SJCRH30 (cell line): Measurements from ENCODE around the gene CPEB3. TPM values are rescaled to one million over a fixed set of nuclear protein-coding genes. Genes with fewer than 3 reads are reported as not detected.
A peak's percentile ranks its signal among the peaks of the same experiment; 100 is the strongest.
"Not testable (repeated sequence)": the region's sequence is repeated elsewhere in the genome, so short reads cannot be mapped to it uniquely, and the experiment has no call there.

Experiments
- DNase-seq, 2 experiments: peaks; one replicate each; pipeline ENCODE4 v3.0.0-alpha.2; 2015 to 2020
- H3K27ac ChIP-seq: fragments of 250-450 bp; sonication (Bioruptor Pico); 2 replicates; pipeline ENCODE4 v1.5.1; 2020; ENCODE audit warnings: mild to moderate bottlenecking, moderate library complexity
- H3K27me3 ChIP-seq: fragments of 250-450 bp; sonication (Bioruptor Pico); 2 replicates; pipeline ENCODE4 v1.5.1; 2020; ENCODE audit warnings: mild to moderate bottlenecking, moderate library complexity
- H3K36me3 ChIP-seq: fragments of 250-450 bp; sonication (Bioruptor Pico); 2 replicates; pipeline ENCODE4 v1.5.1; 2020; ENCODE audit warnings: mild to moderate bottlenecking, moderate library complexity
- H3K4me1 ChIP-seq: fragments of 250-450 bp; sonication (Bioruptor Pico); 2 replicates; pipeline ENCODE4 v1.5.1; 2020; ENCODE audit warnings: mild to moderate bottlenecking, moderate library complexity
- H3K4me3 ChIP-seq: fragments of 250-450 bp; sonication (Bioruptor Pico); 2 replicates; pipeline ENCODE4 v1.5.1; 2020; ENCODE audit warnings: mild to moderate bottlenecking, moderate library complexity
- H3K9me3 ChIP-seq: fragments of 250-450 bp; sonication (Bioruptor Pico); replicated peaks from 2 replicates; pipeline ENCODE4 v1.5.1; 2020; ENCODE audit warnings: mild to moderate bottlenecking, moderate library complexity
- total RNA-seq: library from RNA; depleted of rRNA; stranded (reverse); fragments of >200 nt; shearing (Covaris generic); gene quantifications from 2 replicates; pipeline ENCODE4 v1.2.3, GENCODE V29; 2014

CPEB3 gene
- total RNA-seq, 1 experiment from 2014 or later = 1.8 TPM

GRCh38 chr10:92122941-92123450 is 167.9 kb downstream of the CPEB3 start:
- H3K4me1 ChIP-seq = peaks cover 10% of the 10 kb centered on the region; the same call in 1 of the 2 replicates
- H3K9me3 ChIP-seq = no peaks in the 10 kb centered on the region

GRCh38 chr10:92121686-92122492 is 169.0 kb downstream of the CPEB3 start:
- H3K9me3 ChIP-seq = no peaks in the 10 kb centered on the region
- H3K4me1 ChIP-seq = peaks cover 10% of the 10 kb centered on the region; the same call in 1 of the 2 replicates
- H3K27me3 ChIP-seq = no peaks in the 10 kb centered on the region
- no peak overlapping the region for H3K27ac ChIP-seq
- no peaks in the 10 kb centered on the region for H3K36me3 ChIP-seq
- H3K4me3 ChIP-seq = no peak overlapping the region
- no peak for DNase-seq

More at GRCh38 chr10:92122941-92123450, 167.9 kb downstream of the CPEB3 start:
- H3K36me3 ChIP-seq = no peaks in the 10 kb centered on the region
- no peak overlapping the region for H3K27ac ChIP-seq
- no peak overlapping the region for H3K4me3 ChIP-seq
- DNase-seq = no peak
- no peaks in the 10 kb centered on the region for H3K27me3 ChIP-seq

DNA sequence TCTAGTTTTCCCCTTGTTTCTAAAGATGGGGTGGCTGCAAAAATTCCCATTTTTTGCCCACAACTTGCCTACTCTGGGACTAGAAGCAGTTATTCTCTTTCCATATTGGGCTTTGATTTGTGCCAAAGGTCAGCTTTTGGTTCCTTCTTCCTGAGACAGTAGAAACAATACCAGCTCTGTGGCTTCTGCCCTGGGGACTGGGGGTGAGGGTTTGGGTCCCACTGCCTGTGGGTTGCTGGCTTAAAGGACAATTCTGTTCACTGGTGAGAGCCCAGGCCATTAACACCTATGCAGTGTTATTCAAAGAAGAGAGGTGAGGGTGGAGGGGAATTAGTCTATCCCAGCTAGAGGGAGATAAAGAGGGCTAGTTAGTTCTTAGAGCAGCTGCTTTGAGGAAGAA is 171.5 kb downstream of the CPEB3 start:
- H3K27ac ChIP-seq = no peak overlapping the region
- H3K9me3 ChIP-seq = no peaks in the 10 kb centered on the region
- DNase-seq = no peak
- H3K4me3 ChIP-seq = no peak overlapping the region
- no peaks in the 10 kb centered on the region for H3K27me3 ChIP-seq
- peaks cover 4% of the 10 kb centered on the region; the same call in 1 of the 2 replicates for H3K4me1 ChIP-seq
- H3K36me3 ChIP-seq = no peaks in the 10 kb centered on the region

DNA sequence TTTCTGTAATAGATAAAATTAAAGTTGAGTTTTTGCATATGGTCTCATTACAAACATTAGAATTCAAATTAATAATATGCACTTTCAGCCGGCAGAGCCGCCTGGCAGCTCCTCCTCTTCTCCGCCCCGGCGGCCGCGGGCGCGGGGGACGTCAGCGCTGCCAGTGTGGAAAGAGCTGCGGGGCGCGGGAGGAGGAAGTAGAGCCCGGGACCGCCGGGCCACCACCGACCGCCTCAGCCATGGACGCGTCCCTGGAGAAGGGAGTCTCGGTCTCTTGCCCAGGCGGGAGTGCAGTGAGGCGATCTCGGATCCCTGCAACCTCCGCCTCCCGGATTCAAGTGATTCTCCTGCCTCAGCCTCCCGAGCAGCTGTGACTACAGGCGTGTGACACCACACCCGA is 176.0 kb downstream of the CPEB3 start:
- H3K9me3 ChIP-seq, DNase-seq, H3K36me3 ChIP-seq, H3K27me3 ChIP-seq, H3K27ac ChIP-seq, H3K4me3 ChIP-seq: not testable (repeated sequence)
- H3K4me1 ChIP-seq = peaks cover 23% of the 10 kb centered on the region

GRCh38 chr10:92113911-92114600 is 176.8 kb downstream of the CPEB3 start:
- Histone ChIP-seq H3K36me3 (no peaks in the 10 kb centered on the region), H3K4me1 (peaks cover 23% of the 10 kb centered on the region), H3K4me3 (no peak overlapping the region), H3K9me3 (no peaks in the 10 kb centered on the region), H3K27ac (no peak overlapping the region), H3K27me3 (no peaks in the 10 kb centered on the region)
- no peak for DNase-seq

DNA sequence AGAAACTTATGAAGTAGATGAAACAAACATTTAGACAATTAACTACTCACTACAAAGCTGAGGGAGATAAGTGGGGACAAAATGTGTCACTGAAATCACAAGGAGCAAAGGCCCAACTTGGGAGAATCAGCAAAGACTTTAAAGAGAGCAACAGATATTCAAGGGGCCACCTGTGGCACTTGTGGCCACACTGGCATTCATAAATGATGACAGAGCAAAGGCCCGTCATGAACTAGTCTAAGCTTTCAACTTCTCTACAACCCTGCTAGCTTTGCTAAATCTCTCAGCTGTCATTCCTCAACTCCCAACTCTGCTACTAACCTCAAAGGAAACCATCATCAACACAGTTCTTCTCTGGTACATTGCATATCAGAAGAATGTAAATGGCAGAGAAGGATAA is 178.4 kb downstream of the CPEB3 start:
- DNase-seq = peak; percentile 28 to 55

DNA sequence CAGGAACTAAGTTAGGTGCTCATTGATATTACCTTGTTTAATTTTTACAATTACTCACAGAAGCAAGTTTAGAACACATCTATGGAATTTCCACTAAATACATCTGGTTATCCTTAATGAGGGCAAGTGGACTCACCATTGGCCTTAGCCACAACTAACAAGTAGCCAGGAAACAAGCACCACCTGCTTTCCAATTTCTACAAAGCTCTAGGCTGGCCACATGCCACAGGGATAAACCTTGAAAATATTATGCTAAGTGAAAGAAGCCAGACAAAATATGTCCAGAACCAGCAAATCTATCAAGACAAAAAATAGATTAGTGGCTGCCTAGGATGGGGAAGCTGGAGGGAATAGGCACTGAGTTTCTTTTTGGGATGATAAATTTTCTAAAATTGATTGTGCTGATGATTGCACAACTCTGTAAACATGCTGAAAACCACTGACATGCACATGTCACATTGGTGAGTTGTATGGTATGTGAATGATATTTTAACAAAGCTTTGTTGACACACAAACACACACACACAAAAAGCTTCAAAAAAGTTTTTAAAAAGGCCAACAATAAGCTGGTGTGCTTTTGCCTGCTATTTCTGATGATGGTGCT is 179.4 kb downstream of the CPEB3 start:
- Histone ChIP-seq H3K27ac (no peak overlapping the region), H3K36me3 (no peaks in the 10 kb centered on the region), H3K4me3 (no peak overlapping the region), H3K9me3 (no peaks in the 10 kb centered on the region), H3K27me3 (no peaks in the 10 kb centered on the region), H3K4me1 (peaks cover 23% of the 10 kb centered on the region)
- no peak for DNase-seq

More for the DNA sequence above, 178.4 kb downstream of the CPEB3 start:
- Histone ChIP-seq H3K4me3 (no peak overlapping the region), H3K27ac (no peak overlapping the region), H3K9me3 (no peaks in the 10 kb centered on the region), H3K4me1 (peaks cover 23% of the 10 kb centered on the region), H3K27me3 (no peaks in the 10 kb centered on the region), H3K36me3 (no peaks in the 10 kb centered on the region)

GRCh38 chr10:92110039-92110794 is 180.7 kb downstream of the CPEB3 start:
- no peaks in the 10 kb centered on the region for H3K36me3 ChIP-seq
- no peaks in the 10 kb centered on the region for H3K9me3 ChIP-seq
- no peak for DNase-seq
- H3K4me3 ChIP-seq = no peak overlapping the region
- no peak overlapping the region for H3K27ac ChIP-seq
- no peaks in the 10 kb centered on the region for H3K27me3 ChIP-seq
- H3K4me1 ChIP-seq = peaks cover 23% of the 10 kb centered on the region

GRCh38 chr10:92108747-92109146 is 182.1 kb downstream of the CPEB3 start:
- no peaks in the 10 kb centered on the region for H3K27me3 ChIP-seq
- no peaks in the 10 kb centered on the region for H3K9me3 ChIP-seq
- H3K4me1 ChIP-seq = peaks cover 23% of the 10 kb centered on the region
- H3K36me3 ChIP-seq = no peaks in the 10 kb centered on the region
- no peak for DNase-seq
- no peak overlapping the region for H3K4me3 ChIP-seq
- H3K27ac ChIP-seq = no peak overlapping the region

- DNase-seq = no peak
- no peaks in the 10 kb centered on the region for H3K9me3 ChIP-seq
- peaks cover 21% of the 10 kb centered on the region for H3K4me1 ChIP-seq
- H3K27ac ChIP-seq = no peak overlapping the region
- H3K36me3 ChIP-seq = no peaks in the 10 kb centered on the region
- no peaks in the 10 kb centered on the region for H3K27me3 ChIP-seq
- no peak overlapping the region for H3K4me3 ChIP-seq
Observed at GRCh38 chr10:92108120-92108519, 182.8 kb downstream of the CPEB3 start.

DNA sequence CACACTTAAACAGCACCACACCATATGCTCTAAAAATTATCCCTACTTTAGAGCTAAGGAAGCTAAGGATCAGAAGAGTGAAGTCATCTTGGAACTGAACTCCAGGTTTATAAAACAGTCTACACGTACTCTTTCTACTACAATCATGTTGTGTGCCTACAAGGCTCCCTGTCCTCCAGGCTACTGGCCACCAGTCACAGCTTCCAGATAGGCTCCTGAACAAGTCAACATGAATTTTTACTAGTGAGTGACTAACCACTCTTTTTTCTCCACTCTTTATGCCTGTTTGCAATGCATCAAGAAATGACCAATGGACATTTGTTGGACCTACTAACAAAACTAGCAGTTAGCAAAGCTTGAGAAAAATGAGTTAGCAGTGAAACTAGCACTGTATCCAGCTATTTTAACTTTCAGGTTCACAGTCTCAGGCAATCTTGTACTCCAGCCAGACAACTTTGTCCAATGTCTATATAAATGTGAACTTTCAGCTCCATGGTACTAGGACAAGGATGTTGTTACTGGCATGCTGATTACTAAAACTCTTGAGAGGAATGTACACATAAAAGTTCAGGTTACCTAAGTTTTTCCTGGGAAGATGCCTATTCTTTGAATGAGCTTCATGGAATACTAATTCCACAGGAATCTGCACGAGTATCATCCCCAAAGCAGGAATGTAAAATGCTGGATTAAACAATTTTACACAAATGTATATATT is 187.3 kb downstream of the CPEB3 start:
- Histone ChIP-seq H3K4me3 (no peak overlapping the region), H3K9me3 (no peaks in the 10 kb centered on the region), H3K36me3 (no peaks in the 10 kb centered on the region), H3K4me1 (peaks cover 15% of the 10 kb centered on the region), H3K27me3 (no peaks in the 10 kb centered on the region), H3K27ac (no peak overlapping the region)
- DNase-seq = no peak

DNA sequence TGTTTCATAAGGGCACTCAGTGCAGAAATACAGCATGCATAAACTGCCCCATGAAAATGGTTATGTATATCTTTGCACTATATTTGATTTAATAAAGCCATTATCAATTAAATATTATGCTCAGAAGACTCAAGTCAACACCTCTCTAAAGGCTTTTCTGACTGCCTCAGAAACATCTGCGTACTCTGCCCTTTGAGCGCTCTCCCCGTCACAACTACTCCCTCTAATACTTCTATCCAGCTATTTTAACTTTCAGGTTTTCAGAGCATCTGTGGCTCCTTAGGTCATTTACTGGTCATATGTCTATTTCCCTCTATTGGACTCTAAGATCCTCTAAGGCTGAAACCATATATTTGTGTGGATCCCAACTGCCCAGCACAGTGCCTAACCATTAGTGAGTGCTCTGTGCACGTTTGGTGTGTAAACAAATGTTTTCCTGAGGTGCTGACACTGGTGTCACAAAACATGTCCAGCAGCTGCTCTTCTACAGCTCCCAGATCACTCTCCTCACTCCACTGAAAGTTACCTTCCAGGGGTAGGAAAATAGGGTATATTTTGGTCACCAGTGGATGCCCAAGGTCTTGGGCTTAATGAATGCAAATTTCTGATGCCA is 188.2 kb downstream of the CPEB3 start:
- no peak for DNase-seq
- H3K27me3 ChIP-seq = no peaks in the 10 kb centered on the region
- no peak overlapping the region for H3K4me3 ChIP-seq
- H3K36me3 ChIP-seq = no peaks in the 10 kb centered on the region
- H3K9me3 ChIP-seq = no peaks in the 10 kb centered on the region
- H3K27ac ChIP-seq = no peak overlapping the region
- peaks cover 15% of the 10 kb centered on the region for H3K4me1 ChIP-seq

- H3K36me3 ChIP-seq = no peaks in the 10 kb centered on the region
- no peaks in the 10 kb centered on the region for H3K9me3 ChIP-seq
- no peak for DNase-seq
- H3K27me3 ChIP-seq = no peaks in the 10 kb centered on the region
- H3K4me1 ChIP-seq = no peaks in the 10 kb centered on the region
- H3K4me3 ChIP-seq = no peak overlapping the region
- no peak overlapping the region for H3K27ac ChIP-seq
Observed at GRCh38 chr10:92094960-92095359, 195.9 kb downstream of the CPEB3 start.

DNA sequence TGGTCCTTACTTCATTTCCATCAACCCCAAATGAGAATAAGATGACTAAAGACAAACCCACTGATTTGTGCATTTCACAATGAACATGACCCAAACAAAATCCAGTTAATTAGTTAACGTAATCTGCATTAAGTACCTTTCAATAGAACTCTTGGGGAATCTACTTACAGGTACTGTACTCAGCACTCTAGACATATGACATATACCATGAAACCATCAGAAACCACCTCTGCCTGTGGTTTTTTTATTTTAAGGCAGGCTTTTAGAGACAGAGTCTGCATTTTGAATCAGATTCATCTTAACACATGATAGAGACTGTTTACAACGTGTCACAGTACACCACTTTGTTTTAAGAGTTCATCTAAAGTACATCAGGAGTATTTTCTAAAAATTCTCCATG is 198.9 kb downstream of the CPEB3 start:
- no peaks in the 10 kb centered on the region for H3K36me3 ChIP-seq
- DNase-seq = no peak
- H3K4me1 ChIP-seq = no peaks in the 10 kb centered on the region
- H3K27me3 ChIP-seq = no peaks in the 10 kb centered on the region
- H3K4me3 ChIP-seq = no peak overlapping the region
- no peaks in the 10 kb centered on the region for H3K9me3 ChIP-seq
- H3K27ac ChIP-seq = no peak overlapping the region
